HG03469 (cell line): Measurements from ENCODE around the gene PAPOLG.
A peak's percentile ranks its signal among the peaks of the same experiment; 100 is the strongest.
"Not testable (repeated sequence)": the region's sequence is repeated elsewhere in the genome, so short reads cannot be mapped to it uniquely, and the experiment has no call there.

Experiments
- ATAC-seq: cut with Tn5 transposase; IDR thresholded peaks from one replicate; pipeline ENCODE4 v1.9.1; 2021; ENCODE audit warnings: mild to moderate bottlenecking, moderate library complexity, moderate number of reproducible peaks; ENCODE audit not compliant: unreplicated experiment

PAPOLG gene

GRCh38 chr2:60821587-60822302 lies 65.7 kb downstream of the PAPOLG start:
- no peak for ATAC-seq

GRCh38 chr2:60822987-60823386 lies 66.9 kb downstream of the PAPOLG start:
- no peak for ATAC-seq

DNA sequence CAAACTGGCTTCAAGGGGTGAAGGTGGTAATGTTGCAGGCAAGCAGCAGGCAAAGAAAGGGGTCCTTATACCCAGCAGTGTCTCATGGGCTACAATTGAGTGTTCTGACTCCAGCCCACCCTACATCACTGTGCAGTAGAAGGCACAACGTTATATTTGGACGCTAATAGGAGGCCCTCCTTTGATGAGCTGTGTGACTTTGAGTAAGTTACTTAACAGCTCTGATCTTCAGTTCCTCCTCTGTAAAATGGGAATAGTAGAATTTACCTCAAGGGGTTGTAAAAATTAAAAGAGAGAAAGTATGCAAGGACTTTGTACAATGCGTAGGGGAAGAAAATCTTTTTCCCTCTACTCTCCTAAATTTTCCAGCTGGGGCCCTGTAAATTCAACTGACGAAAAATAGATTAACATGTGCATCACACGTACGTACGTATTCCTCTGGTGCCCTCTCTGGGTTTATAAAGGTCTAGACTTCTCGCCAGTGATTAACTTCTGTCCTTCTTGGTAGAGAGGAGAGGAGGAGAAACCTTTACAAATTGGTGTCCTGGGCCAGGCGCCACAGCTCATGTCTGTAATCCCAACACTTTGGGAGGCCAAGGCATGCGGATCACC lies 67.7 kb downstream of the PAPOLG start:
- no peak for ATAC-seq

DNA sequence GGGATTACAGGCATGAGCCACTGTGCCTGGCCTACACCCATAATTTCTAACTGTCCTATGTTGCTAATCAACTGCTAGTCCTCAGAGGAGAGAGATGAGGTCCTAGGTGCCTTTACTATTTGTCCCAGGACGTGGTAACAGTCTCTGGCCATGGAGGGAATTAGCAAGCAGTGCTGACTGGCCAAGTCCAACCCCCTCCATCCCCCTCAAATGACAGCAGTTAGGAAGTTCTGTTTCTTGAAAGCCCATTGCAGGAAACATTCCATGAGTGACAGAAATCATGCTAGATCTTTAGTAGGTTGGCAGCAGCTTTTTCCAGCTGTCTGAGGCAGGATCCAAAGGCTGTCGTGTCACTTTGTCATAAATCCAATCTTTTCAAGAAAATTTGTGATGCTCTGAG lies 69.6 kb downstream of the PAPOLG start:
- ATAC-seq = no peak

- no peak for ATAC-seq
Measured at GRCh38 chr2:60826111-60826510, 70.0 kb downstream of the PAPOLG start.

- not testable (repeated sequence) for ATAC-seq
Measured at GRCh38 chr2:60826860-60827259, 70.8 kb downstream of the PAPOLG start.

- no peak for ATAC-seq
Measured at GRCh38 chr2:60827369-60827768, 71.3 kb downstream of the PAPOLG start.

DNA sequence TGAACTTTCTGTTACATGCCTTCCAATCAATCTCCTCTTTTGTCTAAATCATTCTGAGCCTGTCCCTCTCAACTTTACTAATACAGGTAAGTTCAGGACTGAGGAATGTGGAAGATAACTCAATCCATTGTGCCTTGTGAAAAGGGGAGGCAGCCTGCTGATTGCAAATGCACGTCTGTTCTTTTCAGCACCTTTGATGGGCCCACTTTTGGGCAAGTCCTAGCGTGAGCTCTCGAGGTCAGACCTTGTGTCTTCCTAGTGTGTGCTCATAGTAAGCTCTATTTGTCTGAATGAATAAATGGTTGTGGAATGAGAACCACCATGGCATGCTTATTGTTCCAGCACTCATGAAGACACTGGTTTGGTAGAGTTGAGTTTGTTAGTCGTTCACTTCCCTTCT lies 74.9 kb downstream of the PAPOLG start:
- no peak for ATAC-seq

DNA sequence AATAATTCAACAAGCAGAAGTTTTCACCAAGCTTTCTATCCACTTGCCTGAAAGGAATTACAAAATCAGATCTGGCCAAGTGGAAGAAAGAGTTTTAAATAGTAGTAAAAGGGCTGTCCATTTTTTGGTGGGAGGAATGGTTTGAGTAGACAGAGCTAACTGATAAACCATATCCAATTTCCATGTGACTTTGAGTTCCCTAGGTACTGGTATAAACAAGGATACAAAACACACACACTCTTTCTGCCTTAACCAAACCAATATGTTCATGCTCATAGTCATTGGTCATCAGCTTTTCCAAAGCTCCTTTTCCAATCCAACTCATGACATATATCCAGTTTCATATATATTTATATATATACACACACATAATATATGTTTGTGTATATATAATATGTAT lies 75.9 kb downstream of the PAPOLG start:
- no peak for ATAC-seq

GRCh38 chr2:60832621-60833020 lies 76.6 kb downstream of the PAPOLG start:
- no peak for ATAC-seq

GRCh38 chr2:60834270-60834717 lies 78.2 kb downstream of the PAPOLG start:
- ATAC-seq = peak; percentile 40

DNA sequence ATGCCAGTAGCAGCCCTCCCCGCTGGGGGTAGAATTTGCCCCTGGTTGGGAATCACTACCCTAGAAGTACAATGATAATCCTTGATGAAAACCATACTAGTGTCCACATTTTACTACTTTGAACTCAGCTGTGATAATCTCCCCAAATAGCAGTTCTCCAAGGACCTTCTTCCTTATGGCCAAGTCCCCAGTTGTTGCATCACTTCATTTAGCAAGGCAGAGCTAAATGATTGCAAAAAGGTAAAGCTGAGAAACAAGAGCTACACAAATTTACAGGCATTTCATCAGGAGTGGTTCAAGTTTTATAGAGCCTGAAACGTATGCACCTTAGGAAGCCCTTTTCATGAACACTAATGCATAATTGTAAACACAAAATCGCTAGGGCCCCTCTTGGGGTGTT lies 80.4 kb downstream of the PAPOLG start:
- no peak for ATAC-seq

GRCh38 chr2:60837123-60837522 lies 81.1 kb downstream of the PAPOLG start:
- no peak for ATAC-seq

DNA sequence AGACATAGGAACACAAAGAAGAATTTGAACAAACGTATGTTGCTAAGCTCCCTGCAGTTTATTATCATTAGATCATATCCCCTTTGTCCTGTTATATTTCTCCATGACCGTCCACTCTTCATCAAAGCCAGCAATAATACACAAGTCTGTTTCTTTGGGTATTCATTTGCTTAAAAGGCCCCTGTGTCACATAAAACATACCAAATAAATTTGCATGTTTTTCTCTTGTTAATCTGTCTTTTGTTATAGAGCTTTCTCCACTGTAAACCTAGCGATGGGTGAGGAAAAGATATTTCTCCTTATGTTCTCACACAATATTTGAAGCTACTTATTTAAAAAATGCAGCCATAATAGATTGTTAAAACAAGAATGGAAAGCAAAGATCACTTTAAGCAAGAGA lies 82.4 kb downstream of the PAPOLG start:
- no peak for ATAC-seq

- peak; percentile 32 for ATAC-seq
Measured at GRCh38 chr2:60839126-60839813, 83.2 kb downstream of the PAPOLG start.

- peak; percentile 47 for ATAC-seq
Measured at GRCh38 chr2:60840880-60841279, 84.8 kb downstream of the PAPOLG start.

- no peak for ATAC-seq
Measured at GRCh38 chr2:60843006-60843405, 86.9 kb downstream of the PAPOLG start.

DNA sequence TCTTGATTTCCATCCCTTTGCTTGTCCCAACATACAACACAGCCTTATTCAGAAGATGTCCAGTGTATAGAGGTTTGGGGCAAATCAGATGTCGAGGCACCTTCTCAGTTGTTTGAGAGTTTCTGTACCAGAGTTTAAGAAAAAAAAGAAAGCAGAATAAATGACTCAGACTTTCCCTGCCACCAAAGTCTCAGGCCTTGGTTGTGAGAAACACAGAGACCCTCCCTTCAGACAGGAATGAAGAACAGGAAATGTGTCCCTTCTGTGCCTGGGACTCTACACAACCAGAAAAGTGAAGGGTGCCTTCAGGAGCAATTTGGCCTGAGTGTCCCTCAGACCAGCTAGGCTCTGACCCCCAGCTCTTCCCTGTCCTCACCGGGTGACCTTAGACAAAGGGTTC lies 88.0 kb downstream of the PAPOLG start:
- no peak for ATAC-seq

DNA sequence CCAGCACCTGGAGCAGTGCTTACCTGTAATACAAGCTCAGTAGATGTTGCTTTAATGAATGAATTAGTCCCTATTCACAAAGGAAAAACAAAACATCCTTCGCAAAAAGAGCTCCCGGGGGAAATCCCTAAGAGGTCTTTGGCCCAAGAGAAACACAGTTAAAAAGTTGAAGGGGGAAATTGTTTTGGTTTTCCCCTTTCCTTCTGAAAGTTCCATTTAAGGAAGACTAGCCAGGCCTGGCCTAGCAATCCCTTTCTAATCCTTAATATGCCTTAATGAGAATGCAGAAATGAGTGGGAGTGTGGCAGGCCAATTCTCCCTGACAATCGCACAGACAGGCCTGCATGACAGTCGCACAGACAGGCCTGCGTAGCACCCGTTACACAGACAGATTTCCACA lies 91.8 kb downstream of the PAPOLG start:
- ATAC-seq = no peak
